HepG2 (cell line): ENCODE data around the gene SOBP. TPM values are rescaled to one million over a fixed set of nuclear protein-coding genes. Genes with fewer than 3 reads are reported as not detected.

Experiments used
- ATAC-seq: fragments of 200-7000 bp; cut with Tn5 transposase; 3 replicates; pipeline ENCODE4 v1.9.1; 2020; ENCODE audit warnings: mild to moderate bottlenecking, moderate library complexity
- BruUV-seq: library from RNA; stranded (reverse); fragments of 400-500 nt; replicated peaks from 2 replicates; lab custom pipeline; 2021; lab: Mats Ljungman, UMichigan
- CTCF ChIA-PET: fragments of 300-600 bp; formaldehyde crosslinking; extraction: SDS; loops from one replicate; lab custom pipeline; 2021; ENCODE audit warnings: low total read pairs, inconsistent platforms, low intra/inter-chr PET ratio; lab: Yijun Ruan, JAX
- POLR2A ChIA-PET: fragments of 350-600 bp; sonication (Branson Sonifier 250); formaldehyde crosslinking; loops from one replicate; lab custom pipeline; 2020; ENCODE audit warnings: antibody characterized with exemption, inconsistent platforms; lab: Yijun Ruan, JAX
- DNase-seq: peaks from one replicate; pipeline ENCODE4 v3.0.0-alpha.2; 2015; ENCODE audit warnings: low spot score
- FAIRE-seq: peaks from 3 replicates; lab custom pipeline; 2011; peaks lifted over from hg19 to GRCh38; lab: Jason Lieb, UNC
- H2AFZ ChIP-seq: one replicate; pipeline ENCODE4 v1.6.1; 2011; ENCODE audit warnings: low read length, inconsistent platforms
- H3K27ac ChIP-seq: fragments of 300-600 bp; 3 replicates; pipeline ENCODE4 v1.8.0; 2011; ENCODE audit warnings: mixed run types, mild to moderate bottlenecking, mixed read lengths, low read length, inconsistent platforms; ENCODE audit not compliant: insufficient read depth; ENCODE audit errors: extremely low read length
- H3K27me3 ChIP-seq, 2 experiments: fragments of 200-600 bp in 1 of 2; 2 replicates in 1 of 2; 3 replicates in 1 of 2; pipeline versions ENCODE4 v1.6.0 to v1.8.0; 2011; ENCODE audit warnings: low read length in 2 of 2, mild to moderate bottlenecking in 2 of 2, moderate library complexity in 2 of 2, inconsistent platforms in 1 of 2; ENCODE audit not compliant: insufficient read depth in 2 of 2, control insufficient read depth in 1 of 2
- H3K36me3 ChIP-seq, 2 experiments: fragments of 200-600 bp in 1 of 2; replicated peaks in 1 of 2; 2 replicates in 1 of 2; 3 replicates in 1 of 2; pipeline versions ENCODE4 v1.5.1 to v1.8.0; 2011; ENCODE audit warnings: low read length in 2 of 2, inconsistent platforms in 1 of 2; ENCODE audit not compliant: insufficient read depth in 2 of 2, control insufficient read depth in 1 of 2
- H3K4me1 ChIP-seq: 2 replicates; pipeline ENCODE4 v1.5.1; 2012; ENCODE audit warnings: low read length, inconsistent platforms; ENCODE audit not compliant: insufficient read depth
- H3K4me2 ChIP-seq: 2 replicates; pipeline ENCODE4 v1.6.0; 2011; ENCODE audit warnings: low read depth, low read length, inconsistent platforms
- H3K4me3 ChIP-seq, 3 experiments: fragments of 200-600 bp in 1 of 3; sonication (generic), shearing (Covaris generic) in 1 of 3; replicated peaks in 1 of 3; 2 replicates each; pipeline ENCODE4 v1.5.1; 2011 to 2016; ENCODE audit warnings: low read length in 3 of 3, inconsistent platforms in 2 of 3, low read depth in 2 of 3, mild to moderate bottlenecking in 2 of 3, control low read depth in 1 of 3, mixed read lengths in 1 of 3; ENCODE audit not compliant: insufficient read depth in 1 of 3
- H3K79me2 ChIP-seq: one replicate; pipeline ENCODE4 v1.6.1; 2011; ENCODE audit warnings: low read length, inconsistent platforms; ENCODE audit not compliant: insufficient read depth
- H3K9ac ChIP-seq: 2 replicates; pipeline ENCODE4 v1.6.0; 2011; ENCODE audit warnings: mild to moderate bottlenecking, low read depth, low read length, inconsistent platforms; ENCODE audit not compliant: insufficient read depth
- H3K9me3 ChIP-seq: 2 replicates; pipeline ENCODE4 v1.5.1; 2012; ENCODE audit warnings: mild to moderate bottlenecking, low read length
- H4K20me1 ChIP-seq: 2 replicates; pipeline ENCODE4 v1.6.0; 2011; ENCODE audit warnings: inconsistent platforms, mild to moderate bottlenecking, low read length, moderate library complexity; ENCODE audit not compliant: insufficient read depth
- HNRNPH1 ChIP-seq: fragments of 200-400 bp; formaldehyde crosslinking; optimal IDR thresholded peaks from 2 replicates; pipeline ENCODE3; 2017; ENCODE audit warnings: mild to moderate bottlenecking, low read depth, low read length
- SP2 ChIP-seq: sonication (generic); formaldehyde crosslinking; IDR thresholded peaks from 2 replicates; pipeline ENCODE4 v1.5.1; 2020; ENCODE audit warnings: mild to moderate bottlenecking, missing genetic modification reagents
- TCF7L2 ChIP-seq: IDR thresholded peaks from 2 replicates; pipeline ENCODE4 v1.6.1; 2011; ENCODE audit warnings: mild to moderate bottlenecking, low read depth, low read length, moderate library complexity
- ZNF619 ChIP-seq: sonication (generic); formaldehyde crosslinking; IDR thresholded peaks from 2 replicates; pipeline ENCODE4 v1.4.0; 2020; ENCODE audit warnings: mild to moderate bottlenecking, missing genetic modification reagents
- WGBS: methylation state at CpG from one replicate; pipeline ENCODE4 v1.1.6; 2017; ENCODE audit warnings: low lambda C conversion rate; 5-methylcytosine and 5-hydroxymethylcytosine counted together
- in situ Hi-C: cut with HindIII; loops from 2 replicates; pipeline ENCODE4 v1.10.0; 2017; ENCODE audit warnings: low pct_unique_long_range_greater_than_20kb; ENCODE audit not compliant: extremely low pct_ligation_motif_present
- intact Hi-C: fragments of 100-400 bp; cut with micrococcal nuclease; formaldehyde crosslinking; loops from one replicate; pipeline ENCODE4 v1.10.0; 2022; ENCODE audit not compliant: unreplicated experiment
- polyA plus RNA-seq, 8 experiments: library from polyadenylated mRNA; depleted of rRNA in 3 of 8; stranded (reverse) in 7 of 8; unstranded in 1 of 8; fragments of >200 nt; fragmentation: Illumina TruSeq in 4 of 8; extraction: Trizol in 4 of 8; gene quantifications; 2 replicates each; pipeline versions ENCODE4 v1.2.1 to v1.2.3, GENCODE V29; 2011 to 2016; ENCODE audit warnings: low read depth in 4 of 8, missing spikeins in 1 of 8, mixed read lengths in 1 of 8; ENCODE audit not compliant: insufficient read depth in 1 of 8
- total RNA-seq, 5 experiments: library from RNA; depleted of rRNA; stranded (reverse); fragments of >200 nt; fragmentation: Illumina TruSeq; extraction: Trizol; gene quantifications; 2 replicates each; pipeline ENCODE4 v1.2.3, GENCODE V29; 2016; ENCODE audit warnings: low read depth in 1 of 5
- TF ChIP-seq, protein P1 (sequence below): sonication (generic); formaldehyde crosslinking; IDR thresholded peaks from 2 replicates; pipeline ENCODE4 v1.4.0; 2020; ENCODE audit warnings: missing genetic modification reagents, borderline replicate concordance
- TF ChIP-seq, protein P2 (sequence below): sonication (generic); formaldehyde crosslinking; conservative IDR thresholded peaks from 2 replicates; pipeline ENCODE4 v1.8.0; 2022; ENCODE audit warnings: missing genetic modification reagents
- TF ChIP-seq, protein P3 (sequence below): sonication (generic); formaldehyde crosslinking; IDR thresholded peaks from 2 replicates; pipeline ENCODE4; 2020; ENCODE audit warnings: missing genetic modification reagents, mild to moderate bottlenecking, borderline replicate concordance

The SOBP gene
- total and polyA plus RNA-seq, 2 of the 13 experiments (the other 11 are each of a cell fraction or from before 2014, with no cell fraction given), result 1.5 to 6.9 TPM

DNA sequence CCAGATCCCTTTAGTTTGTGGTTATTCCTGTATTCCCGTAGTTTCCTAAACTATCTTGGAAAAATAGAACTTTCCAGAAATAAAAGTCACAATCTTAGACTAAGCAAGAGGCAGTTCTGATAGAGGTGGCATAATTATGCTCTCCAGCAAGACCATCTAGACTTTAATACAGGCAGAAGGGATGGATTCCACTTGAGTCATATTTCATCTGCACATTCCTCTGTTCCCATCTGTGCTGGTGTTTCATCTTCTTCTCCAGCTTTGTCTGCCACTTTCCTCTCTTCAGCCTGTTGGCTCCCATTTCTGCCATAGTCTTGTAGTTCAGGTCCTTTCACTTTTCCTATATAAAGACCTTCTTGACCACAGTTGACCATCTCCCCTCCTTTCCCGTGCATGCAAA, 102.9 kb downstream of the SOBP start (continued):
- TF ChIP-seq, protein P1, sequence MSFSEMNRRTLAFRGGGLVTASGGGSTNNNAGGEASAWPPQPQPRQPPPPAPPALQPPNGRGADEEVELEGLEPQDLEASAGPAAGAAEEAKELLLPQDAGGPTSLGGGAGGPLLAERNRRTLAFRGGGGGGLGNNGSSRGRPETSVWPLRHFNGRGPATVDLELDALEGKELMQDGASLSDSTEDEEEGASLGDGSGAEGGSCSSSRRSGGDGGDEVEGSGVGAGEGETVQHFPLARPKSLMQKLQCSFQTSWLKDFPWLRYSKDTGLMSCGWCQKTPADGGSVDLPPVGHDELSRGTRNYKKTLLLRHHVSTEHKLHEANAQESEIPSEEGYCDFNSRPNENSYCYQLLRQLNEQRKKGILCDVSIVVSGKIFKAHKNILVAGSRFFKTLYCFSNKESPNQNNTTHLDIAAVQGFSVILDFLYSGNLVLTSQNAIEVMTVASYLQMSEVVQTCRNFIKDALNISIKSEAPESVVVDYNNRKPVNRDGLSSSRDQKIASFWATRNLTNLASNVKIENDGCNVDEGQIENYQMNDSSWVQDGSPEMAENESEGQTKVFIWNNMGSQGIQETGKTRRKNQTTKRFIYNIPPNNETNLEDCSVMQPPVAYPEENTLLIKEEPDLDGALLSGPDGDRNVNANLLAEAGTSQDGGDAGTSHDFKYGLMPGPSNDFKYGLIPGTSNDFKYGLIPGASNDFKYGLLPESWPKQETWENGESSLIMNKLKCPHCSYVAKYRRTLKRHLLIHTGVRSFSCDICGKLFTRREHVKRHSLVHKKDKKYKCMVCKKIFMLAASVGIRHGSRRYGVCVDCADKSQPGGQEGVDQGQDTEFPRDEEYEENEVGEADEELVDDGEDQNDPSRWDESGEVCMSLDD, result no peak
- TF ChIP-seq, protein P2, sequence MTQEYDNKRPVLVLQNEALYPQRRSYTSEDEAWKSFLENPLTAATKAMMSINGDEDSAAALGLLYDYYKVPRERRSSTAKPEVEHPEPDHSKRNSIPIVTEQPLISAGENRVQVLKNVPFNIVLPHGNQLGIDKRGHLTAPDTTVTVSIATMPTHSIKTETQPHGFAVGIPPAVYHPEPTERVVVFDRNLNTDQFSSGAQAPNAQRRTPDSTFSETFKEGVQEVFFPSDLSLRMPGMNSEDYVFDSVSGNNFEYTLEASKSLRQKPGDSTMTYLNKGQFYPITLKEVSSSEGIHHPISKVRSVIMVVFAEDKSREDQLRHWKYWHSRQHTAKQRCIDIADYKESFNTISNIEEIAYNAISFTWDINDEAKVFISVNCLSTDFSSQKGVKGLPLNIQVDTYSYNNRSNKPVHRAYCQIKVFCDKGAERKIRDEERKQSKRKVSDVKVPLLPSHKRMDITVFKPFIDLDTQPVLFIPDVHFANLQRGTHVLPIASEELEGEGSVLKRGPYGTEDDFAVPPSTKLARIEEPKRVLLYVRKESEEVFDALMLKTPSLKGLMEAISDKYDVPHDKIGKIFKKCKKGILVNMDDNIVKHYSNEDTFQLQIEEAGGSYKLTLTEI, result no peak
- no peak for TF ChIP-seq SP2 (CRISPR knock-in tag)
- TF ChIP-seq ZNF619 (CRISPR knock-in tag), result no peak
- TF ChIP-seq HNRNPH1, result no peak
- no peak for TF ChIP-seq TCF7L2

DNA sequence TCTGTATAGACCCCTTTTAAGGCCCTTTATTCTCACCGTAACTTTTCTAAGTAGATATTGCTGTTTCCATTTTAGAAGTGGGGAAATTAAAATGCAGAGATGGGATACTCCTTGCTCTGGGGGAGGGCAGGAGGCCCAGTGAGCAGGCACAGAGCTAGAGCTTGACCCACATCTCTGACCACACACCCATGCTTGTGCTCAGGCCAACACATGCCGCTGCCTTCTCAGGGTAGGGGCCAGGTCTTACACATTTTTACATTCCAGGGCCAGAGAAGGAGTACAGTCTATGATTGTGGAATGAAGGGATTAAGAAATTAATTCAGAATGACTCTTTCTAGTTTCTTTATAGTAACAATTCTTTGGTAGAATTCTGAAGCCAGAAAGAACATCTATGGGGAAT, 104.8 kb downstream of the SOBP start:
- intact Hi-C loops, result no loop called here
- no peaks in the 10 kb centered on the region for H3K9me3 ChIP-seq
- no peaks in the 10 kb centered on the region for H3K4me1 ChIP-seq
- TF ChIP-seq, protein P3, sequence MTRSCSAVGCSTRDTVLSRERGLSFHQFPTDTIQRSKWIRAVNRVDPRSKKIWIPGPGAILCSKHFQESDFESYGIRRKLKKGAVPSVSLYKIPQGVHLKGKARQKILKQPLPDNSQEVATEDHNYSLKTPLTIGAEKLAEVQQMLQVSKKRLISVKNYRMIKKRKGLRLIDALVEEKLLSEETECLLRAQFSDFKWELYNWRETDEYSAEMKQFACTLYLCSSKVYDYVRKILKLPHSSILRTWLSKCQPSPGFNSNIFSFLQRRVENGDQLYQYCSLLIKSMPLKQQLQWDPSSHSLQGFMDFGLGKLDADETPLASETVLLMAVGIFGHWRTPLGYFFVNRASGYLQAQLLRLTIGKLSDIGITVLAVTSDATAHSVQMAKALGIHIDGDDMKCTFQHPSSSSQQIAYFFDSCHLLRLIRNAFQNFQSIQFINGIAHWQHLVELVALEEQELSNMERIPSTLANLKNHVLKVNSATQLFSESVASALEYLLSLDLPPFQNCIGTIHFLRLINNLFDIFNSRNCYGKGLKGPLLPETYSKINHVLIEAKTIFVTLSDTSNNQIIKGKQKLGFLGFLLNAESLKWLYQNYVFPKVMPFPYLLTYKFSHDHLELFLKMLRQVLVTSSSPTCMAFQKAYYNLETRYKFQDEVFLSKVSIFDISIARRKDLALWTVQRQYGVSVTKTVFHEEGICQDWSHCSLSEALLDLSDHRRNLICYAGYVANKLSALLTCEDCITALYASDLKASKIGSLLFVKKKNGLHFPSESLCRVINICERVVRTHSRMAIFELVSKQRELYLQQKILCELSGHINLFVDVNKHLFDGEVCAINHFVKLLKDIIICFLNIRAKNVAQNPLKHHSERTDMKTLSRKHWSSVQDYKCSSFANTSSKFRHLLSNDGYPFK (CRISPR knock-in tag), result no peak
- no peak overlapping the region for H3K9ac ChIP-seq
- no peak overlapping the region for H3K4me2 ChIP-seq
- no peaks in the 10 kb centered on the region for H3K79me2 ChIP-seq
- H3K27ac ChIP-seq, result no peak overlapping the region
- in situ Hi-C loops, result no loop called here
- no peak overlapping the region for H3K4me3 ChIP-seq
- no peak for FAIRE-seq
- ATAC-seq, result no peak
- ChIA-PET POLR2A (no interaction called here), CTCF (no interaction called here)
- H4K20me1 ChIP-seq, result no peaks in the 10 kb centered on the region
- WGBS, result 98% methylated on average over 2 of the region's 2 CpGs
- no peaks in the 10 kb centered on the region for H3K27me3 ChIP-seq
- peaks cover 5 to 17% of the 10 kb centered on the region in 2 experiments; a peak in 3 of 5 replicates for H3K36me3 ChIP-seq
- no peak for DNase-seq
- BruUV-seq, result no TSS peak
- no peak overlapping the region for H2AFZ ChIP-seq
